Measurements from ENCODE around the gene PITPNC1.
"Not testable (repeated sequence)": the region's sequence is repeated elsewhere in the genome, so short reads cannot be mapped to it uniquely, and the experiment has no call there.

PITPNC1 gene

GRCh38 chr17:67401106-67401505, 24.0 kb downstream of the PITPNC1 start:
- DNase-seq (ENCODE audit: low read depth) = no peak

GRCh38 chr17:67401598-67402504, 24.8 kb downstream of the PITPNC1 start:
- DNase-seq (ENCODE audit: low read depth) = no peak

- DNase-seq (ENCODE audit: low read depth) = no peak
These were observed 26.0 kb downstream of the PITPNC1 start for GRCh38 chr17:67403065-67403464.

- DNase-seq (ENCODE audit: low read depth) = no peak
These were observed 26.4 kb downstream of the PITPNC1 start for GRCh38 chr17:67403483-67403882.

GRCh38 chr17:67408455-67408830, 31.4 kb downstream of the PITPNC1 start:
- not testable (repeated sequence) for DNase-seq (ENCODE audit: low read depth)

GRCh38 chr17:67411397-67411796, 34.3 kb downstream of the PITPNC1 start:
- DNase-seq (ENCODE audit: low read depth) = no peak

GRCh38 chr17:67412032-67412431, 35.0 kb downstream of the PITPNC1 start:
- no peak for DNase-seq (ENCODE audit: low read depth)

GRCh38 chr17:67412941-67413340, 35.9 kb downstream of the PITPNC1 start:
- no peak for DNase-seq (ENCODE audit: low read depth)

GRCh38 chr17:67413388-67413787, 36.3 kb downstream of the PITPNC1 start:
- DNase-seq (ENCODE audit: low read depth) = no peak

GRCh38 chr17:67414130-67414529, 37.0 kb downstream of the PITPNC1 start:
- no peak for DNase-seq (ENCODE audit: low read depth)

GRCh38 chr17:67414559-67414958, 37.5 kb downstream of the PITPNC1 start:
- DNase-seq (ENCODE audit: low read depth) = no peak

- DNase-seq (ENCODE audit: low read depth) = no peak
These were observed 38.2 kb downstream of the PITPNC1 start for GRCh38 chr17:67415291-67415690.

- no peak for DNase-seq (ENCODE audit: low read depth)
These were observed 40.4 kb downstream of the PITPNC1 start for GRCh38 chr17:67417507-67417906.

- DNase-seq (ENCODE audit: low read depth) = no peak
These were observed 43.9 kb downstream of the PITPNC1 start for GRCh38 chr17:67420994-67421393.

GRCh38 chr17:67421869-67422273, 44.8 kb downstream of the PITPNC1 start:
- DNase-seq (ENCODE audit: low read depth) = peak; percentile 13

GRCh38 chr17:67422296-67422695, 45.2 kb downstream of the PITPNC1 start:
- not testable (repeated sequence) for DNase-seq (ENCODE audit: low read depth)

GRCh38 chr17:67422897-67423296, 45.8 kb downstream of the PITPNC1 start:
- DNase-seq (ENCODE audit: low read depth) = no peak

- no peak for DNase-seq (ENCODE audit: low read depth)
These were observed 48.6 kb downstream of the PITPNC1 start for GRCh38 chr17:67425571-67426160.

GRCh38 chr17:67427424-67427823, 50.3 kb downstream of the PITPNC1 start:
- DNase-seq (ENCODE audit: low read depth) = no peak

GRCh38 chr17:67430515-67430914, 53.4 kb downstream of the PITPNC1 start:
- DNase-seq (ENCODE audit: low read depth) = not testable (repeated sequence)

GRCh38 chr17:67431249-67432015, 54.4 kb downstream of the PITPNC1 start:
- DNase-seq (ENCODE audit: low read depth) = no peak

GRCh38 chr17:67433248-67433924, 56.3 kb downstream of the PITPNC1 start:
- no peak for DNase-seq (ENCODE audit: low read depth)
